Fibroblast of villous mesenchyme (primary cell): ENCODE data around the gene UACA. TPM values are rescaled to one million over a fixed set of nuclear protein-coding genes. Genes with fewer than 3 reads are reported as not detected.

Experiments used
- DNase-seq: peaks from one replicate; pipeline ENCODE4 v3.0.0-alpha.2; 2010; ENCODE audit warnings: low read depth
- H3K4me3 ChIP-seq: 2 replicates; pipeline ENCODE4 v1.5.1; 2011; ENCODE audit warnings: low read depth, mild to moderate bottlenecking, low read length
- CTCF ChIP-seq: IDR thresholded peaks from 2 replicates; pipeline ENCODE4 v1.5.1; 2012; ENCODE audit warnings: low read depth, mild to moderate bottlenecking, low read length; ENCODE audit not compliant: insufficient read depth
- total RNA-seq: library from RNA; depleted of rRNA; stranded (reverse); fragments of >200 nt; gene quantifications from 2 replicates; pipeline ENCODE4 v1.2.3, GENCODE V29; 2012

The UACA gene
- total RNA-seq, 1 donor, result 160 TPM

GRCh38 chr15:70712271-70712670, 51.1 kb downstream of the UACA start:
- no peak for TF ChIP-seq CTCF
- no peak for DNase-seq
- no peak overlapping the region for H3K4me3 ChIP-seq

GRCh38 chr15:70710714-70711113, 52.6 kb downstream of the UACA start:
- no peak overlapping the region for H3K4me3 ChIP-seq
- TF ChIP-seq CTCF, result no peak
- DNase-seq, result no peak

- H3K4me3 ChIP-seq, result no peak overlapping the region
- no peak for DNase-seq
Measured at GRCh38 chr15:70708839-70709238, 54.5 kb downstream of the UACA start.

GRCh38 chr15:70707686-70708300, 55.6 kb downstream of the UACA start:
- TF ChIP-seq CTCF, result no peak
- no peak for DNase-seq
- H3K4me3 ChIP-seq, result no peak overlapping the region

More at GRCh38 chr15:70708839-70709238, 54.5 kb downstream of the UACA start:
- TF ChIP-seq CTCF, result no peak

GRCh38 chr15:70704731-70705130, 58.6 kb downstream of the UACA start:
- no peak overlapping the region for H3K4me3 ChIP-seq
- TF ChIP-seq CTCF, result no peak
- DNase-seq, result no peak

- TF ChIP-seq CTCF, result no peak
- DNase-seq, result no peak
- no peak overlapping the region for H3K4me3 ChIP-seq
Measured at GRCh38 chr15:70704166-70704565, 59.2 kb downstream of the UACA start.
